K562 (cell line): ENCODE results near the gene COMP.

Experiments used
- ADNP ChIP-seq: fragments of 200-800 bp; sonication (Bioruptor generic); IDR thresholded peaks from 2 replicates; pipeline ENCODE4 v1.6.1; 2016; ENCODE audit warnings: missing genetic modification characterization, missing compliant biosample characterization
- HDAC6 ChIP-seq: IDR thresholded peaks from 2 replicates; pipeline ENCODE4 v1.6.1; 2012; ENCODE audit warnings: low read depth, mild to moderate bottlenecking, control low read depth, inconsistent platforms, low read length, moderate library complexity
- JUND ChIP-seq, 2 experiments: IDR thresholded peaks; 2 replicates in 1 of 2; 3 replicates in 1 of 2; pipeline ENCODE4 v1.6.1; 2011; ENCODE audit warnings: borderline replicate concordance in 2 of 2, low read depth in 2 of 2, low read length in 2 of 2, improper control_type of control experiment in 1 of 2, missing biosample characterization in 1 of 2, missing genetic modification characterization in 1 of 2, missing genetic modification reagents in 1 of 2
- MAZ ChIP-seq, 2 experiments: fragments of 450-650 bp in 1 of 2; sonication (generic) in 1 of 2; formaldehyde crosslinking; IDR thresholded peaks in 1 of 2; conservative IDR thresholded peaks in 1 of 2; 2 replicates each; pipeline versions ENCODE4 v1.4.0 to v1.5.0; 2020; ENCODE audit warnings: mild to moderate bottlenecking in 1 of 2, missing genetic modification reagents in 1 of 2
- POLR3A ChIP-seq: IDR thresholded peaks from 2 replicates; pipeline ENCODE4 v1.6.1; 2011; ENCODE audit warnings: borderline replicate concordance, mild to moderate bottlenecking, moderate library complexity; ENCODE audit not compliant: insufficient read length, insufficient read depth; ENCODE audit errors: extremely low read depth
- ZNF561 ChIP-seq: fragments of 450-650 bp; formaldehyde crosslinking; conservative IDR thresholded peaks from 2 replicates; pipeline ENCODE4 v1.4.0; 2020; ENCODE audit warnings: mild to moderate bottlenecking, moderate library complexity
- ZNF699 ChIP-seq: fragments of 250-450 bp; sonication (Bioruptor Pico); IDR thresholded peaks from 2 replicates; pipeline ENCODE4 v1.8.0; 2021; ENCODE audit warnings: mild to moderate bottlenecking, moderate library complexity; ENCODE audit not compliant: insufficient replicate concordance

GRCh38 chr19:18771328-18772242, 19.5 kb downstream of the COMP start:
- TF ChIP-seq ZNF561 (CRISPR knock-in tag), result no peak
- no peak for TF ChIP-seq MAZ (CRISPR knock-in tag; conservative IDR thresholded peaks at IDR 0.05 in 1 of 2, IDR thresholded peaks at IDR 0.05 in 1 of 2)
- TF ChIP-seq ZNF699 (CRISPR knock-in tag), result no peak
- TF ChIP-seq JUND (IDR thresholded peaks at IDR 0.05; ENCODE audit: borderline replicate concordance, low read depth, low read length), result no peak
- no peak for TF ChIP-seq JUND (tag; IDR thresholded peaks at IDR 0.05; ENCODE audit: borderline replicate concordance, low read depth, low read length)
- no peak for TF ChIP-seq HDAC6
- no peak for TF ChIP-seq POLR3A
- no peak for TF ChIP-seq ADNP (tag)
